Measurements from ENCODE around the gene OR4D2.
A peak's percentile ranks its signal among the peaks of the same experiment; 100 is the strongest.

Gene OR4D2

GRCh38 chr17:58170622-58171021 lies 3.8 kb downstream of the OR4D2 start:
- no peaks in the 10 kb centered on the region for H3K27me3 ChIP-seq (ENCODE audit: low read length)
- no peak for TF ChIP-seq CTCF (IDR thresholded peaks at IDR 0.05; ENCODE audit: insufficient read depth, low read length, poor library complexity, severe bottlenecking)
- TF ChIP-seq EZH2phosphoT487 (conservative IDR thresholded peaks at IDR 0.05; ENCODE audit: low read length) = no peak

GRCh38 chr17:58172369-58173071 lies 5.7 kb downstream of the OR4D2 start:
- Histone ChIP-seq H2AFZ (ENCODE audit: low read depth, low read length, severe bottlenecking) (no peak overlapping the region), H4K20me1 (ENCODE audit: low read depth, low read length) (no peaks in the 10 kb centered on the region), H3K27ac (ENCODE audit: low read depth, low read length) (no peak overlapping the region), H3K36me3 (ENCODE audit: low read length) (no peaks in the 10 kb centered on the region), H3K9me2 (replicated peaks; ENCODE audit: insufficient read depth, low read length) (no peaks in the 10 kb centered on the region), H3K79me2 (ENCODE audit: insufficient read depth, low read length) (no peaks in the 10 kb centered on the region), H3K9ac (ENCODE audit: low read length) (no peak overlapping the region), H3K4me3 (ENCODE audit: insufficient read depth, low read length, poor library complexity, severe bottlenecking) (no peak overlapping the region), H3F3A (ENCODE audit: insufficient read depth) (no peaks in the 10 kb centered on the region), H3K9me3 (ENCODE audit: insufficient read depth, low read length) (no peaks in the 10 kb centered on the region), H3K27me3 (ENCODE audit: low read length) (no peaks in the 10 kb centered on the region), H3K4me2 (ENCODE audit: low read depth, low read length, poor library complexity, severe bottlenecking) (no peak overlapping the region)
- TF ChIP-seq CTCF (IDR thresholded peaks at IDR 0.05; ENCODE audit: insufficient read depth, low read length, poor library complexity, severe bottlenecking) = peak; percentile 72
- TF ChIP-seq EZH2phosphoT487 (conservative IDR thresholded peaks at IDR 0.05; ENCODE audit: low read length) = no peak

More at GRCh38 chr17:58170622-58171021, 3.8 kb downstream of the OR4D2 start:
- no peaks in the 10 kb centered on the region for H3K36me3 ChIP-seq (ENCODE audit: low read length)
- H3F3A ChIP-seq (ENCODE audit: insufficient read depth) = no peaks in the 10 kb centered on the region
- H2AFZ ChIP-seq (ENCODE audit: low read depth, low read length, severe bottlenecking) = no peak overlapping the region
- H3K9ac ChIP-seq (ENCODE audit: low read length) = no peak overlapping the region
- H3K9me3 ChIP-seq (ENCODE audit: insufficient read depth, low read length) = no peaks in the 10 kb centered on the region
- no peaks in the 10 kb centered on the region for H4K20me1 ChIP-seq (ENCODE audit: low read depth, low read length)
- H3K27ac ChIP-seq (ENCODE audit: low read depth, low read length) = no peak overlapping the region
- H3K79me2 ChIP-seq (ENCODE audit: insufficient read depth, low read length) = no peaks in the 10 kb centered on the region
- no peaks in the 10 kb centered on the region for H3K9me2 ChIP-seq (replicated peaks; ENCODE audit: insufficient read depth, low read length)
- H3K4me2 ChIP-seq (ENCODE audit: low read depth, low read length, poor library complexity, severe bottlenecking) = no peak overlapping the region
- H3K4me3 ChIP-seq (ENCODE audit: insufficient read depth, low read length, poor library complexity, severe bottlenecking) = no peak overlapping the region

- Histone ChIP-seq H3F3A (ENCODE audit: insufficient read depth) (no peaks in the 10 kb centered on the region), H3K27me3 (ENCODE audit: low read length) (no peaks in the 10 kb centered on the region)
Measured at GRCh38 chr17:58174871-58175270, 8.1 kb downstream of the OR4D2 start.

More at GRCh38 chr17:58174871-58175270, 8.1 kb downstream of the OR4D2 start:
- TF ChIP-seq EZH2phosphoT487 (conservative IDR thresholded peaks at IDR 0.05; ENCODE audit: low read length) = no peak
- TF ChIP-seq CTCF (IDR thresholded peaks at IDR 0.05; ENCODE audit: insufficient read depth, low read length, poor library complexity, severe bottlenecking) = no peak
- Histone ChIP-seq H3K9me2 (replicated peaks; ENCODE audit: insufficient read depth, low read length) (no peaks in the 10 kb centered on the region), H2AFZ (ENCODE audit: low read depth, low read length, severe bottlenecking) (no peak overlapping the region), H3K36me3 (ENCODE audit: low read length) (no peaks in the 10 kb centered on the region), H3K9ac (ENCODE audit: low read length) (no peak overlapping the region), H3K4me3 (ENCODE audit: insufficient read depth, low read length, poor library complexity, severe bottlenecking) (no peak overlapping the region), H4K20me1 (ENCODE audit: low read depth, low read length) (no peaks in the 10 kb centered on the region), H3K79me2 (ENCODE audit: insufficient read depth, low read length) (no peaks in the 10 kb centered on the region), H3K4me2 (ENCODE audit: low read depth, low read length, poor library complexity, severe bottlenecking) (no peak overlapping the region), H3K9me3 (ENCODE audit: insufficient read depth, low read length) (no peaks in the 10 kb centered on the region), H3K27ac (ENCODE audit: low read depth, low read length) (no peak overlapping the region)
